Measurements from ENCODE around the gene EMC6. TPM values are rescaled to one million over a fixed set of nuclear protein-coding genes. Genes with fewer than 3 reads are reported as not detected.
A peak's percentile ranks its signal among the peaks of the same experiment; 100 is the strongest.

Gene EMC6
- total RNA-seq, 1 experiment from 2014 or later = 36.8 TPM

DNA sequence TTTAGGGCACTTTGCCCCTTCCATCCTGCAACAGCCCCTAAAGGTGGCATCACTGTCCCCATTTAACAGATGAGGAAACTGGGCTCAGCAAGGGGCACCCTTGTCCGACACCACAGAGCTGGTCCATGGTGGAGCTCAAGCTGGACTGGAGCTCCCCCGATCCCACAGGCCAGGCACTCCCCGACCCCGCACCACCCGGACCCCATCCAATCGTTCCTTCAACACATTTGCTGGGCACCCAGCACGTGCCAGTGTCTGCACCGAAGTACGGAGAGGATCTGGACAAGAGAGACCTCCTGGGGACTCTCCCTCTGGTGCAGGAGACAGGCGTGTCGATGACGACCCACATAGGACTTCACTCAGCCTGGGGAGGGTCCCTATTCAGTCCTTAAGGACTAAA, 13.4 kb downstream of the EMC6 start:
- Mint-ChIP-seq H3K36me3 (ENCODE audit: insufficient read depth, unreplicated experiment) (no peaks in the 10 kb centered on the region), H3K27me3 (ENCODE audit: insufficient read depth, unreplicated experiment) (no peaks in the 10 kb centered on the region), H3K27ac (ENCODE audit: unreplicated experiment) (no peak overlapping the region), H3K4me3 (ENCODE audit: unreplicated experiment) (no peak overlapping the region), H3K4me1 (ENCODE audit: low read depth, unreplicated experiment) (no peaks in the 10 kb centered on the region), H3K9me3 (ENCODE audit: unreplicated experiment) (no peaks in the 10 kb centered on the region)
- H3K9me3 ChIP-seq = no peaks in the 10 kb centered on the region
- no TSS peak for BruUV-seq (replicated peaks)
- TF ChIP-seq CTCF (IDR thresholded peaks at IDR 0.05; ENCODE audit: insufficient read depth in 1 of 2, low read depth in 1 of 2, low read length in 1 of 2, severe bottlenecking in 1 of 2, unreplicated experiment in 1 of 2) = no peak
- H3K4me3 ChIP-seq (ENCODE audit: low read depth, low read length) = no peak overlapping the region
- no peaks in the 10 kb centered on the region for H3K36me3 ChIP-seq (ENCODE audit: control insufficient read depth, insufficient read depth, low read length)
- intact Hi-C loops (cut with micrococcal nuclease; ENCODE audit: unreplicated experiment) = no loop called here
- no peak for DNase-seq
- ChIA-PET POLR2A (no interaction called here), CTCF (no interaction called here)
- no peaks in the 10 kb centered on the region for H3K27me3 ChIP-seq (replicated peaks; ENCODE audit: control insufficient read depth, insufficient read depth, low read length)
- H3K4me1 ChIP-seq = no peaks in the 10 kb centered on the region

DNA sequence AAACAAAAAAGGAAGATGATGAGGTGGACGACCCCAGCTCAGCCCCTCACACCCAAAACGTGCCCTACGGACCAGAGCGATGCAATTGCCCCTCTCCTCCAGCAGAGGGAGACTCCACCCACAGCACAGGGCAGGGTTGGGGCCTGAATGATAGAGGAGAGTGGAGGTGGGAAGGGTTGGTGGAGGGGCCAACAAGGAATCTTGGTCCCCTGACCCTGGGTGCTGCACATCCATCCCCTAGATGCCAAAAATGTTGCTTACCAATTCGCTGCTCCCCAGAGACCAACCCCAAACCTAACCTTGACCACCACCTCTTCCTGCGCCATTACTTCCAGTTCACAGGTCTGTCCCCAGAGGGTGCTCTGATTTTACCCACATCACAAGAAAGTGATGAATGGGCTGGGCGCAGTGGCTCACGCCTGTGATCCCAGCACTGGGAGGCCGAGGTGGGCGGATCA, 14.5 kb downstream of the EMC6 start:
- Mint-ChIP-seq H3K27ac (ENCODE audit: unreplicated experiment) (no peak overlapping the region), H3K4me3 (ENCODE audit: unreplicated experiment) (no peak overlapping the region), H3K36me3 (ENCODE audit: insufficient read depth, unreplicated experiment) (no peaks in the 10 kb centered on the region), H3K9me3 (ENCODE audit: unreplicated experiment) (no peaks in the 10 kb centered on the region), H3K4me1 (ENCODE audit: low read depth, unreplicated experiment) (no peaks in the 10 kb centered on the region), H3K27me3 (ENCODE audit: insufficient read depth, unreplicated experiment) (no peaks in the 10 kb centered on the region)
- no TSS peak for BruUV-seq (replicated peaks)
- H3K27me3 ChIP-seq (replicated peaks; ENCODE audit: control insufficient read depth, insufficient read depth, low read length) = no peaks in the 10 kb centered on the region
- no peak overlapping the region for H3K4me3 ChIP-seq (ENCODE audit: low read depth, low read length)
- H3K9me3 ChIP-seq = no peaks in the 10 kb centered on the region
- CTCF ChIA-PET = interaction anchor here (0.6 kb wide), 1 partner anchor 9 kb away, joined by 4 read pairs; no protein-coding TSS in a partner anchor
- no peaks in the 10 kb centered on the region for H3K4me1 ChIP-seq
- intact Hi-C loops (cut with micrococcal nuclease; ENCODE audit: unreplicated experiment) = no loop called here
- TF ChIP-seq CTCF (IDR thresholded peaks at IDR 0.05; ENCODE audit: insufficient read depth in 1 of 2, low read depth in 1 of 2, low read length in 1 of 2, severe bottlenecking in 1 of 2, unreplicated experiment in 1 of 2) = peak; percentile 46 to 65
- DNase-seq = no peak
- no peaks in the 10 kb centered on the region for H3K36me3 ChIP-seq (ENCODE audit: control insufficient read depth, insufficient read depth, low read length)
- POLR2A ChIA-PET = no interaction called here

DNA sequence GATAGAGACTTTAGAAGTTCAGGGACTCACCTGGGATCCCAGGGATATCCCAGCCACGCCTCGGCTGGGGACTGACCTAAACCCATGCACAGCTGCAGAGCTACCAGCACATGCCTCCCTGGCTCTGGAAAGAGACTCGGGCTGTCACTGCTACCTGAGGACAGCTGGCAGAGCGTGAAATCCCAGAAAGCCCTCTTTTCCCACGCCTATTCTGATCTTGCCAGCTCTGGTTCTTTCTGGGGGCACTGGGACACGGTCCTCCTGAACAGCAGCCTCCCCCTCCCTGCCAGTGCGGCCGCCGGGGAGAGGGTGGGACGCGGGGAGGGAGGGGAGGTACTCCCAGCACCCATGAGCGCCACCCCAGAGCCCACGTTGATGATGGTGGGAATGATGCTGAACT, 16.6 kb downstream of the EMC6 start:
- Mint-ChIP-seq H3K9me3 (ENCODE audit: unreplicated experiment) (no peaks in the 10 kb centered on the region), H3K36me3 (ENCODE audit: insufficient read depth, unreplicated experiment) (no peaks in the 10 kb centered on the region), H3K27me3 (ENCODE audit: insufficient read depth, unreplicated experiment) (no peaks in the 10 kb centered on the region), H3K27ac (ENCODE audit: unreplicated experiment) (no peak overlapping the region), H3K4me1 (ENCODE audit: low read depth, unreplicated experiment) (no peaks in the 10 kb centered on the region), H3K4me3 (ENCODE audit: unreplicated experiment) (no peak overlapping the region)
- CTCF ChIA-PET = no interaction called here
- TF ChIP-seq CTCF (IDR thresholded peaks at IDR 0.05; ENCODE audit: insufficient read depth in 1 of 2, low read depth in 1 of 2, low read length in 1 of 2, severe bottlenecking in 1 of 2, unreplicated experiment in 1 of 2) = no peak
- Histone ChIP-seq H3K9me3 (no peaks in the 10 kb centered on the region), H3K27me3 (replicated peaks; ENCODE audit: control insufficient read depth, insufficient read depth, low read length) (no peaks in the 10 kb centered on the region), H3K4me3 (ENCODE audit: low read depth, low read length) (no peak overlapping the region), H3K36me3 (ENCODE audit: control insufficient read depth, insufficient read depth, low read length) (no peaks in the 10 kb centered on the region), H3K4me1 (no peaks in the 10 kb centered on the region)
- POLR2A ChIA-PET = no interaction called here
- no TSS peak for BruUV-seq (replicated peaks)
- intact Hi-C loops (cut with micrococcal nuclease; ENCODE audit: unreplicated experiment) = no loop called here
- no peak for DNase-seq

Data from Caco-2 (cell line).